PC-3 (cell line): ENCODE data around the gene TRMT2A. TPM values are rescaled to one million over a fixed set of nuclear protein-coding genes. Genes with fewer than 3 reads are reported as not detected.

ENCODE experiments used
- ATAC-seq: fragments of 200-7000 bp; cut with Tn5 transposase; 2 replicates; pipeline ENCODE4 v1.9.1; 2020; ENCODE audit warnings: mild to moderate bottlenecking, moderate library complexity
- BruUV-seq: library from RNA; stranded (reverse); fragments of 400-500 nt; replicated peaks from 2 replicates; lab custom pipeline; 2021; lab: Mats Ljungman, UMichigan
- CTCF ChIA-PET: fragments of 300-600 bp; sonication (Branson Sonifier 250); formaldehyde crosslinking; loops from one replicate; lab custom pipeline; 2022; ENCODE audit warnings: antibody characterized with exemption; lab: Charles Lee
- POLR2A ChIA-PET: fragments of 300-600 bp; sonication (Branson Sonifier 250); formaldehyde crosslinking; loops from one replicate; lab custom pipeline; 2022; ENCODE audit warnings: antibody characterized with exemption; ENCODE audit not compliant: unreplicated experiment; lab: Charles Lee
- DNase-seq: peaks from one replicate; pipeline ENCODE4 v3.0.0-alpha.2; 2015
- H2AFZ ChIP-seq: fragments of 300-600 bp; sonication (generic); 2 replicates; pipeline ENCODE4 v1.6.0; 2016; ENCODE audit warnings: antibody characterized with exemption, low read length
- H3F3A ChIP-seq: fragments of 300-600 bp; sonication (generic); one replicate; pipeline ENCODE4 v1.6.0; 2017; ENCODE audit warnings: antibody characterized with exemption, low read length, control low read depth, mild to moderate bottlenecking; ENCODE audit not compliant: unreplicated experiment
- H3K27ac ChIP-seq: fragments of 300-600 bp; sonication (generic); 2 replicates; pipeline ENCODE4 v1.5.1; 2016; ENCODE audit warnings: mild to moderate bottlenecking, low read length
- H3K27me3 ChIP-seq: fragments of 300-600 bp; sonication (generic); 2 replicates; pipeline ENCODE4 v1.6.1; 2016; ENCODE audit warnings: low read length, mixed read lengths
- H3K36me3 ChIP-seq: fragments of 300-600 bp; sonication (generic); 2 replicates; pipeline ENCODE4 v1.6.1; 2016; ENCODE audit warnings: low read depth, mixed run types, low read length, mixed read lengths
- H3K4me1 ChIP-seq: fragments of 300-600 bp; sonication (generic); 2 replicates; pipeline ENCODE4 v1.5.1; 2016; ENCODE audit warnings: low read length; ENCODE audit not compliant: insufficient read depth
- H3K4me2 ChIP-seq: fragments of 300-600 bp; sonication (generic); 2 replicates; pipeline ENCODE4 v1.6.0; 2016; ENCODE audit warnings: low read length
- H3K4me3 ChIP-seq: fragments of 300-600 bp; sonication (generic); 2 replicates; pipeline ENCODE4 v1.5.1; 2016; ENCODE audit warnings: mild to moderate bottlenecking, low read length, mixed read lengths
- H3K79me2 ChIP-seq: fragments of 300-600 bp; sonication (generic); 2 replicates; pipeline ENCODE4 v1.6.1; 2017; ENCODE audit warnings: low read length, mixed read lengths
- H3K9ac ChIP-seq: fragments of 300-600 bp; sonication (generic); 2 replicates; pipeline ENCODE4 v1.6.0; 2016; ENCODE audit warnings: mild to moderate bottlenecking, low read length
- H3K9me2 ChIP-seq: fragments of 300-600 bp; sonication (generic); replicated peaks from 2 replicates; pipeline ENCODE4 v1.6.1; 2016; ENCODE audit warnings: mixed run types, low read length, mixed read lengths
- H3K9me3 ChIP-seq: fragments of 300-600 bp; sonication (generic); 2 replicates; pipeline ENCODE4 v1.6.1; 2016; ENCODE audit warnings: low read length, mixed read lengths
- H4K20me1 ChIP-seq: fragments of 300-600 bp; sonication (generic); 2 replicates; pipeline ENCODE4 v1.6.1; 2016; ENCODE audit warnings: low read length, mixed read lengths
- EZH2 ChIP-seq: fragments of 300-600 bp; sonication (generic); IDR thresholded peaks from one replicate; pipeline ENCODE4 v1.6.1; 2017; ENCODE audit warnings: antibody characterized with exemption, mild to moderate bottlenecking, low read length; ENCODE audit not compliant: unreplicated experiment
- EZH2phosphoT487 ChIP-seq: fragments of 300-600 bp; sonication (generic); IDR thresholded peaks from 2 replicates; pipeline ENCODE4 v1.6.1; 2018; ENCODE audit warnings: mild to moderate bottlenecking, antibody characterized with exemption, low read length, borderline replicate concordance
- intact Hi-C: fragments of 100-400 bp; cut with micrococcal nuclease; formaldehyde crosslinking; loops from 2 replicates; pipeline ENCODE4 v1.9.0; 2023
- total RNA-seq: library from RNA; depleted of rRNA; stranded (reverse); fragments of >200 nt; gene quantifications from 2 replicates; pipeline ENCODE4 v1.2.3, GENCODE V29; 2014
- TF ChIP-seq, protein P1 (sequence below): fragments of 300-600 bp; sonication (generic); conservative IDR thresholded peaks from 2 replicates; pipeline ENCODE4 v1.5.1; 2017; ENCODE audit warnings: antibody characterized with exemption, low read depth, mild to moderate bottlenecking, low read length

Gene TRMT2A
- total RNA-seq, 1 experiment from 2014 or later = 62.1 TPM

- no peak overlapping the region for H3K27ac ChIP-seq
- DNase-seq (no peak), ATAC-seq (no peak)
- ChIA-PET CTCF (no interaction called here), POLR2A (no interaction called here)
- no peak overlapping the region for H2AFZ ChIP-seq
- no TSS peak for BruUV-seq
- no peak overlapping the region for H3K9ac ChIP-seq
- no peaks in the 10 kb centered on the region; the same call in 1 of the 2 replicates for H3K4me1 ChIP-seq
- H3K4me2 ChIP-seq = no peak overlapping the region
- no peaks in the 10 kb centered on the region for H3K9me3 ChIP-seq
- TF ChIP-seq, protein P1, sequence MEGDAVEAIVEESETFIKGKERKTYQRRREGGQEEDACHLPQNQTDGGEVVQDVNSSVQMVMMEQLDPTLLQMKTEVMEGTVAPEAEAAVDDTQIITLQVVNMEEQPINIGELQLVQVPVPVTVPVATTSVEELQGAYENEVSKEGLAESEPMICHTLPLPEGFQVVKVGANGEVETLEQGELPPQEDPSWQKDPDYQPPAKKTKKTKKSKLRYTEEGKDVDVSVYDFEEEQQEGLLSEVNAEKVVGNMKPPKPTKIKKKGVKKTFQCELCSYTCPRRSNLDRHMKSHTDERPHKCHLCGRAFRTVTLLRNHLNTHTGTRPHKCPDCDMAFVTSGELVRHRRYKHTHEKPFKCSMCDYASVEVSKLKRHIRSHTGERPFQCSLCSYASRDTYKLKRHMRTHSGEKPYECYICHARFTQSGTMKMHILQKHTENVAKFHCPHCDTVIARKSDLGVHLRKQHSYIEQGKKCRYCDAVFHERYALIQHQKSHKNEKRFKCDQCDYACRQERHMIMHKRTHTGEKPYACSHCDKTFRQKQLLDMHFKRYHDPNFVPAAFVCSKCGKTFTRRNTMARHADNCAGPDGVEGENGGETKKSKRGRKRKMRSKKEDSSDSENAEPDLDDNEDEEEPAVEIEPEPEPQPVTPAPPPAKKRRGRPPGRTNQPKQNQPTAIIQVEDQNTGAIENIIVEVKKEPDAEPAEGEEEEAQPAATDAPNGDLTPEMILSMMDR = no peak
- TF ChIP-seq EZH2 = no peak
- TF ChIP-seq EZH2phosphoT487 = no peak
- no peaks in the 10 kb centered on the region for H3K36me3 ChIP-seq
- no peaks in the 10 kb centered on the region for H3K79me2 ChIP-seq
- intact Hi-C loops = no loop called here
- H4K20me1 ChIP-seq = no peaks in the 10 kb centered on the region
- no peaks in the 10 kb centered on the region for H3K9me2 ChIP-seq
- no peaks in the 10 kb centered on the region for H3F3A ChIP-seq
- no peaks in the 10 kb centered on the region for H3K27me3 ChIP-seq
- no peak overlapping the region for H3K4me3 ChIP-seq
These were observed 50.2 kb downstream of the TRMT2A start for GRCh38 chr22:20066617-20067383.

DNA sequence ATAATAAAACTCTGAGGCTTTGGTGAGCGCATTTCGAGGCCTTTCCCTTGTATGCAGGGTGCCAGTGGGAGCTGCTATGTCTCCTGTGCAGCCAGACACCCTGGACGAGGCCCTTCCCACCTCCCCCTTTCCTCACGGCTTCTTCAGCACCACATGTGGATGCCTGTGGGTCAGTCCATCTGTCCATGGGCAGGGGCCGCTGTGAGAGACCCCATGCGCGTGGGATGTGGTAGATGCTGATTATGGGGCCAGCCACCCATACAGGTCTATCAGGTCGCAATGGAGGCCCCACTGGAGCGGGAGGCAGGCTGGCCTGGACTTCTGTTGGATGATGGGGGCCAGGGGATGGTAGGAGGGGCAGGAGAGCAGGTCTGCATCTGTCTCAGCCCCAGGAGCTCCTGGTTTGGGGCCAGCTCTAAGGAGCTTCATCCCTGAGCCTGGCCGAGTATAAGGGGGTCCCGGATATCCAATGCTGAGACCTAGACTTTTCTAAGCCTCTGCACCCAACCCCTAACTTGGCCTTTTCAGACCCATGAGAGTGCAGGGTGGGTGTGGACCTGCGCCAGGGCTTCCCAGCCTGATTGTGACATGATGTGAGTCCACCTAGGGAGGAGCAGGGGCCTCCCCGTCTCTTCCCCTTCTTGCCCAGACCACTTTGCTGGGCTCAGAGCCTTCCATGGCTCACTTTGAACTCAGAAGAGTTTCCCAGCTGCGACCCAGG, 51.0 kb downstream of the TRMT2A start:
- no TSS peak for BruUV-seq
- Histone ChIP-seq H3K27ac (no peak overlapping the region), H3K9me2 (no peaks in the 10 kb centered on the region), H3K9ac (no peak overlapping the region), H3K36me3 (no peaks in the 10 kb centered on the region), H3K79me2 (no peaks in the 10 kb centered on the region), H3K4me2 (no peak overlapping the region), H3K9me3 (no peaks in the 10 kb centered on the region), H4K20me1 (no peaks in the 10 kb centered on the region), H3K27me3 (no peaks in the 10 kb centered on the region), H3K4me3 (no peak overlapping the region), H3F3A (no peaks in the 10 kb centered on the region), H2AFZ (no peak overlapping the region), H3K4me1 (no peaks in the 10 kb centered on the region; the same call in 1 of the 2 replicates)
- TF ChIP-seq, protein P1 = no peak
- TF ChIP-seq EZH2 = no peak
- no peak for TF ChIP-seq EZH2phosphoT487
- intact Hi-C loops = no loop called here
- no peak for DNase-seq
- no peak for ATAC-seq
- ChIA-PET POLR2A (no interaction called here), CTCF (no interaction called here)
